Activated effector memory CD4-positive, alpha-beta T cell treated with Interleukin-2 at 50 U/mL for 16 hours (primary cell): ENCODE measurements around the gene BPIFB2.

ENCODE experiments used
- DNase-seq: peaks from one replicate; pipeline ENCODE4 v3.0.0-alpha.2; 2020

Gene BPIFB2

DNA sequence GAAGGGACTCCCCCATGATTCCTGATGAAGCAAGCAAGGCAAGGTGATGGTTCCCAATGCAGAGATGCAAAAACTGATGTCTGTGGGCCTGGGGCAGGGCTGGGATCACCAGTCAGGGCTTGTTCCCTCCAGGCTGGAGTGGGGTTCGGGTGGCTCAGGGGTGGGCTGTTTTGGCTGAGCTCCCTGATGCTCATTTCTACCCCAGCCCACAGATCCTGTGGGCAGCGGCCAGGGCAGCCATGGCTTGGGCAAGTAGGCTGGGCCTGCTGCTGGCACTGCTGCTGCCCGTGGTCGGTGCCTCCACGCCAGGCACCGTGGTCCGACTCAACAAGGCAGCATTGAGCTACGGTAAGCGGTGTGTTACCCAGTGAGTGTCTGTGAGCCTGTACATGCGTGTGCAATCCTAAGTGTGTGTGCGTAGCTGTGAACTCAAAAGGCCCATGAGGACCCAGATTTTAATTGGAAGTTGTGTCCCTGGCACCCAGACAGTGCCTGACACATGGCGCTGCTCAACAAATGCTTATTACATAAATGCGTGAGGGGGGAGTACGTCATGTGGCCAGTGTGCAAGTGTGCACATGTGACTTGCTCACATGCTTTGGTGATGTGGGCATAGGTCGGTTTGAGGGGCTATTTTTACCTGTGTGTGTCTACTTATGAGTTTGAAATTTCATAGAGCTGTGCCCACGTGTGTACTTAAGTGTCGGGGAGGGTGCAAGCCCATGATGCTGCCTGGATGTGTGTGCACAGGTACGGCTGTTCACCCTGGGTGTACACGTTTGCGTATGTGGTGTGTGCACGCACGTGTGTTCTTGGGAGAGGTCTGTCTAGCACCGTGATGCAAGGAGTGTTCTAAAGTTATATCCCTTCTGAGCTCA lies 1.1 kb downstream of the BPIFB2 start:
- no peak for DNase-seq

DNA sequence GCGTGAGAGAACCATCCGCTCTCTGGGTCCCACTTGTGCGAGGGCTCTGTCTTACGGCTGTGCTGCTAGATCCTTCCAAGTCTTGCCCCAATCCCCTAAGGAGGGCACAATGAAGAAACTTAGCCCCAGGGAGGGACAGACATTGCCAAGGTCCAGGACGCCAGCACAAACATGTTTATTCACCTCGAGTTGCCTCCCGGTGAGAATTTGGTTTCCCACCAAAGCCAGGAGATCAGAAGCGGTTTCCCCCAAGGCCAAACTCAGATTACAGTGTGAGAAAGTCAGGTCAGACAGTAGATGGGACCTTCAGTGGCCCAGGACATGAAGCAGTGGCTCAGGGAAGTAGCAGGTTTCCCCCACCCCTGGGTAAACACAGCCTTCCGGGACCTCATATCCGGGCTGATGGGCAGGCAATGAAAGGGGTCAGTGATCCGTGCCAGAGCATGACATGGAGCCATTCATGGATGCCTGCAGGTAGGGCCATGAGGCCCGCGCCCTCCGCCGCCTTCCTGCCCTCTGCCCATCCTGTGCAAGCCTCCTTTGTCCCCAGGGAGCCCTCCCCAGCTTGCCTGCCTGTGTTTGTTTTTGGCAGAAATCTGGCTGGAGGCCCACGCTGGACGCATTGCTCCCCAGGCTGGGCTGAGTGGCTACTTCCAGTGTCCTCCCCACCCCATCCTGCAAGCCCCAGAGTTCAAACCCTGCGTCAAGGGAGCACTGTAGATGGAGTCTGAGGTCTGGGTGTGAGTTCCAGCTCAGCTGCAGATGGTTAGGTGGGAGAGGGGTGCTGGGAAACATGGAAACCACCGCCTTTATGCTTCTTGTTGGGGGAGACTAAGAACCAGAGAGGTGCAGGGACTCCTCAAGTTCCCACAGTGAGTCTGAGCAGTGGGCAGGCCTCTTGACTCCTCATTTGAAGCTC lies 2.0 kb downstream of the BPIFB2 start:
- DNase-seq = no peak

DNA sequence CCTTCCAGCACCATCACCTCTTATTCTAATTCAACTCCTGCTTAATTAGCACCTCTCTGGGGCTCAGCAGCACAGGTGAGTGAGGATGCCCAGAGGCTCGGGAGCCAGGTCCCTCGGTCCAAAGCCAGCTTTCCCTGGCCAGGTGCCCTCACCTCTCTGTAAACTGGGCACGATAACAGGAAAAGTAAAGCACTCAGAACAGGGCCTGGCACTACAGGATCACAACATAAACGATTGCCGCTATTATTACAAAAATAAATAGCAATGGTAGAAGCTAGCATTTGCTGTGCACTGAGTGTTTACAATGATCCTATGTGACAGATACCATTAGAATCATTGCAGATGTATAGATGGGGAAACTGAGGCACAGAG lies 2.6 kb downstream of the BPIFB2 start:
- DNase-seq = no peak

DNA sequence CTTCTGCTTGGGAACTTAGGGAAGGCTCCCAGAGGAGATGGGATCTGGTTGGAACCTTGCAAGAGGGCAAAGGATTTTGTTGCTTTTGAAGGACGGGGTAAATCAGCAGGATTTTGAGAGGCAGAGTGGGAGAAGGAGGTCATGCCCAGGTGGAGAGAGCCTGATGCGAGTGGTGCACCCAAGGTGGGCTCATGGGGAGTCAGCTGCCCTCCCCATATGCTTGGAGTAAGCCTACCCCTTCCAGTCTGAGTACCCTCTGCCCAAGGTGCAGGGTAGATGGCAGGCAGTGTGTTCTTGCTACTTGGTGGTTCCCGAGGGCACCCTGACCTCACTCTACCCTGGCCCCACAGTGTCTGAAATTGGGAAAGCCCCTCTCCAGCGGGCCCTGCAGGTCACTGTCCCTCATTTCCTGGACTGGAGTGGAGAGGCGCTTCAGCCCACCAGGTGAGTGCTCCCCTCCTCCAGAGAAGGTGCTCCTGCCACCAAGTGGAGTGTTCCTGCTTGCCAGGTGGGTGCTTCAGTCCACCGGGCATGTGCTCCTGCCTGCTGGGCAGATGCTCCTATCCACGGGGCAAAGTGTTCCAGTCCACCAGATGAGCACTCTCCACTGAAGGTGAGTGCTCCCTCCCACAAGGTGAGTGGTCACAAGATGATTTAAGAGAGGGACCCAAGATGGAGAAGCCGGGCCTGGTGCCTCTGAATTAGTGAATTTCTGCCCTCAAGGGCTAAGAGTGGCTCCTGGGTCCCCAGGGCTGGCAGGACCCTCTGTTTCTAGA lies 3.4 kb downstream of the BPIFB2 start:
- DNase-seq = no peak

DNA sequence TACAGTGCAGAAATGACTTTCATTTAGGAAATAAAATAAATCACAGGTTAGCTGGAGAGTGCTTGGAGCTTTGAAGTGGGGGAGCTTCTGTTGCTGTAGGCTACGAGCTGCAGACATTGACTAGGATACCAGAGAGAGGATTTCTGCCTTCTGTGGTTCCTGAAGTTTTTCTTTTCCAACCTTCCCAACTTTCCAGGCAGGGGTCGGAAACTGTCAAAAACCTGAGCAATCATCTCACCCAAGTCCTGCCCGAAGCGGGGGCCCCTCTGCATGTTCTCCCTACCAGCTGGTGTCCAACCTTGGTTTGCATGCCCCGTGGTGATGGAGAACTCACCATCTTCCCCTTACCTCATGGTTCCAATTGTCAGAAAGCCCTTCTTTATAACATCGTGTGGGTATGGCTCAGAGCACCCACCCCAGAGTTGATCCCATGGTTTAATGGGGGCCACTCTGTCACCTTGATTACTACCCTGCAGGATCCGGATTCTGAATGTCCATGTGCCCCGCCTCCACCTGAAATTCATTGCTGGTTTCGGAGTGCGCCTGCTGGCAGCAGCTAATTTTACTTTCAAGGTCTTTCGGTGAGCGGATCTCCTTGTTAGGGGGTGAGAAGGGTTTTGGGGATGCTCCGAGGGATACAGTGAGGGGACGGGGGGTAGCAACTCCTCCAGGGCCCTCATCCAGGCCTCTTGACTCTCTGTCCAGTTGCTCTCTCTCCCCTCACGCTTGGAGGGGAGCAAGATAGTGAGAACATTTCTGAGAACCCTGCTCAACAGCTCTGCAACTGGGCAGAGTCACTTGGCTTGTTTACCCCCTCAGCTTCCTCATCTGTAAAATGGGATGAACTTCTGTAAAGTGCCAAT lies 5.1 kb downstream of the BPIFB2 start:
- no peak for DNase-seq

DNA sequence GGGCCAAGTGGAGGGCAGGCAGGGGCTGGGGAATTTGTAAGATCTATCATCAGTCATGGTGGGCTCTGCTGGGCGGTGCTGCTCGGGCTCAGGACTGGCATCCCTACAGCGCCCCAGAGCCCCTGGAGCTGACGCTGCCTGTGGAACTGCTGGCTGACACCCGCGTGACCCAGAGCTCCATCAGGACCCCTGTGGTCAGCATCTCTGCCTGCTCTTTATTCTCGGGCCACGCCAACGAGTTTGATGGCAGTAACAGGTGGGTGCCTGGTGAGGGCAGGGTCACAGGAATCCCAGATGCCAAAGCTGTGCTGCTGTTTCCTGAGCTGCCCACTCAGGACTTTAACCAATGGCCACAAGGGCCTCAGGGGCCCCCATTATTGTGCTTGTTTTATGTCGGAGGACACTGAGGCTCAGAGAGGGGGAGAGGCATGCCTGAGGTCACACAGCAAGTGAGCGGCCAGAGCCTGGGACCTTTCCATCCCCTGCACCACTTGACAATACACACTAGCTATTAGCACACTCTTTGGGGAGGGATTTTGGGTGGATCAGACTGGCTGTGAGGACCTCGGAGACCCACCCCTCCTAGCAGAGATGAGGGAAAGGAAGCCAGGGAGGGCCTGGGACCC lies 6.3 kb downstream of the BPIFB2 start:
- DNase-seq = no peak

DNA sequence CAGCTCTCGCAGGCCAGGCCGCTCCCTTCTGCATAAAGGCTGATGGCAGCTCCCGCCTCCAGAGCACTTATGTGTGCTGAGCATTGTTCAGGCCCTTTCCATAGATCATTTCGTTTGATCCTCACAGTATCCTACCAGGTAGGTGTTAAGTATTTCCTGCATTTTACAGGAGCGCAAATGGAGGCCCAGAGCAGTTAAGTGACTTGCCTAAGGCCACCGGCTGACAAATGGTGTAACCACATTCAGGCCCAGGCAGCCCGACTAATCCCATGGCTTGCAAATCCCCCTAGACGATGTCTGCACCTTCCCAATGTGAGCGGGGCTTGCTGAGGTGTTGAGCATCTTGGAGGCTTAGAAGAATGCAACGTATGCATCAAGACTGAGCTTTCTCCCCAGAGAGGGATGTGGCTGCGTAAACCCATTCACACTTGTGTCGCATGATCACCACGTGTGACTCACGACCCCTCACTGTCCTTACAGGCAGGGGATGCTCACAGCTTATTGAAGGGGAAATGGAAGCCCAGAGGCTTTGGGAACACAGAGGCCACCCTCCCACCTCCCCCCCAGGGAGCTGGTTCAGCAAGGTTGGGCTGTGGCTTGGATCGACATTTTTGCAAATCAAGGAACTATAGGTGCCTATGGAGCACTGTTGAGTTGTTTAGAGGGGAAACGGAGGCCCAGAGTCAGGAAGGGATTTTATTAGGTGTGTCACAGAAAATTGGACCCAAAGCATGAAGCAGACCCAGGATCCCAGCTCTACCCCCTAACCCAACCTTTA lies 7.0 kb downstream of the BPIFB2 start:
- no peak for DNase-seq

DNA sequence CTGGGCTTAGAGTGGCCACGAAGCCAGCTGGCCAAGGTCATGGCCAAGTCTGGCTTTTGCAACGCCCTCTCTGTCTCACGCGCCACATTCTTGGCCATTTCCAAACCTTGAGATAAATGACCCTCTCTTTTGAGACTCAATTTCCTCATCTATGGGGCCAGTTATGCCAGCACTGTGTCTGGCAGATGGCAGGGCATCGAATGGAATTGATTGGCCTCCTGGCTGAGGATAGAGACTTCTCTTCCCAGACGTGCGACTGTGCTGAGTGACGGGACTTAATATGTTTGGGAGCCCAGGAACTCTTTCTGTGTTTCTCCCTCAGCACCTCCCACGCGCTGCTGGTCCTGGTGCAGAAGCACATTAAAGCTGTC lies 7.6 kb downstream of the BPIFB2 start:
- DNase-seq = no peak

DNA sequence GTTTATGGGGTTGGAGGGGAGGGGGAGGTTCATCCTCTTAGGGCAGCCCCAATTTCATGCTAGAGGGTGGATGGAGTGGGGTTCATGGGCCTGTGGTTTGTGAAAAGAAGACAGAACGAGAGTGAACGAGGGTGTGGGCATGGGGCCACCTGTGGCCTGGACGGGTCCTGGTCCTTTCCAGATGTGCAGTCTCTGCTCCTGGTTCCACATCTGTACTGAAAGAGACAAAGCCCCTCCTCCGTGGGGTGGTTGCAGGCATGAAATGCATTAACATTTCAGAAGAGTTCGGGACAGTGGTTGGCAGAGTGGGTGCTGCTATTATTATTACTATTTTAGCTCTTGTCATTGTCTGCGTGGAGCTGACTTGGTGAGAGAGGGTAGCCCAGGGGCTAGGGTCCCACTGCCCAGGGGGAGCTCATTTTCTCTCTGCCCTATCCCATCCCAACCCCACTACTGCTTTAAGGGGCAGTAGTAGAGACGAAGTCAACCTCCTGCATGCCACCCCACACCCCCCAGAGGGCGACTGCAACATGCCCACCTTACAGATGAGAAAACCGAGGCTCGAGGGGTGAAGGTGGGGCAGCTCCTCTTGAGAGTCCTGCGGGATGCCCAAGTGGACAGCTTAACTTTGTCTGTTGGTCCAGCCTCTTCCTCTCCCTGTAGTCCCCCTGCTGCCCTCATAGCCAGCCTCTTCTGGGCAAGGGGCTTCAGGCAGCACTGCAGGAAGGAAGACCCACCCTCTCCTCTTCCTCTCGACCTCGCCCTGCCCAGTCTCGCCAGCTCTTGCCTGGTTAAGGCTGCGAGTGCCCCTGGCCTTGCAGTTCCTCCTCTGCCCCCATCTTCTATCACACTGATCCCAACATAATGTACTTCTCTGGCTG lies 8.4 kb downstream of the BPIFB2 start:
- DNase-seq = no peak

DNA sequence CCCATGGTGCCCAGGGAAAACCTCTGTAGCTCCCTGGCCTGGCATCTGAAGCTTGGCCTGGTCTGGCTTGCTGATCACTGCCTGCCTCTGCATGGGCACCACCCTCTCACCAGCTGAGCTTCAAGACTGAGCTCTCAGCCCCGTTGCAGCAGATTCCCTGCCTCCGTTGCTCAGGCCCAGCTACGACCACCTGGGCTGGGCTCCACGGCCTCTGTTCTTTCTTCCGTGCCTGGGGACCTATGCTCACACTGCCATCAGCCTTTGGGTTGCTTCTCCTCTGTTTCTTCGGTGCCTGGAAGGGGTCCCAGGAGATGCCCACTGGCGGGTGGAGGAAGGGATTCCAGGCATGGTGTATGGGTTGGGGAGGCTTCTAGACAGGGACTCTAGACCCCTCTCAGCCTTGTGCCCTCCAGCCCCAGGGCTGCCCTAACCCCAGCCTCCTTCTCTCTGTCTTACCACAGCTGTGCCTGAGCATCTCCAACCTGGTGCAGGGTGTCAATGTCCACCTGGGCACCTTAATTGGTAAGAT lies 9.1 kb downstream of the BPIFB2 start:
- no peak for DNase-seq

DNA sequence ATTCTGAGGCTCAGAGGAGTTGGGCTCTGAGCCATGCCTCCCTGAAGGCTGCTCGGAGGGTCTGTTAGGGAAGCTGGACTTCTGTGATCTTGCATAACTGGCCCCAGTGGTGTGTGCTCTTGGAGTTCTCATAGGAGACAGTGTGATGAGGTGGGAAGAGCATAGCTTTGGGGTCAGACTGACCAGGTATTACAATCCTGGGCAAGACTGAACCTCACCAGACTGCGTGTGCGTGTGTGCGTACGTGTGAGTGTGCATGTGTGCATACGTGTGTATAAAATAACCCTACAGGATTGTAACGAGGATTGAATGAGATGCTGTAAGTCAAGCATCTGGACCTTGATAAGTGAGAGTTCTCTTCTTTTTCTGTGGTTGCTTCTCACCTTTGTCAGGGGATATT lies 10.0 kb downstream of the BPIFB2 start:
- no peak for DNase-seq

DNA sequence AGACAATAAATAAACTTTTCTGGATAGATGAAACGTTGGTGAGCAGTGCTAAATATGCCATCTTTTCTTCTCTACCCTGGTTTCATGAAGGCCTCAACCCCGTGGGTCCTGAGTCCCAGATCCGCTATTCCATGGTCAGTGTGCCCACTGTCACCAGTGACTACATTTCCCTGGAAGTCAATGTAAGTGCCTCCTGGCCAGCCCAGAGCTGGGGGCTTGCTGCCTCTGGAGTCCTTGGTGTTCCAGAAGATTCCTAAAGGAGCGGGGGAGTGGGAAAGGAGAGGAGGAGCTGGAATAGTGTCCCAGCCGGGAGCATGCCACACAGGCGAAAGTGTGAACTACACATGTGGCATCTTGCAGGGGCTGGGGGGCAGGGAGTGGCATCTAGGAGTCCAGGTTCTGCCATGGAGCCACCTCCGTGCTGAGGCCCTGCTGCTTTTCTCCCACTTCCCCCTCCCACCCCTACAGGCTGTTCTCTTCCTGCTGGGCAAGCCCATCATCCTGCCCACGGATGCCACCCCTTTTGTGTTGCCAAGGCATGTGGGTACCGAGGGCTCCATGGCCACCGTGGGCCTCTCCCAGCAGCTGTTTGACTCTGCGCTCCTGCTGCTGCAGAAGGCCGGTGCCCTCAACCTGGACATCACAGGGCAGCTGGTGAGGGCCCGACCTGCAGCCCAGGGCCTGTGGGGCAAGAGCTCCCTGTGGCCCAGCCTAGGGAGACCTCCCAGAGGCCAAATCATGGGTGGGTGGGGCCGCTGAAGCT lies 10.8 kb downstream of the BPIFB2 start:
- DNase-seq = no peak

DNA sequence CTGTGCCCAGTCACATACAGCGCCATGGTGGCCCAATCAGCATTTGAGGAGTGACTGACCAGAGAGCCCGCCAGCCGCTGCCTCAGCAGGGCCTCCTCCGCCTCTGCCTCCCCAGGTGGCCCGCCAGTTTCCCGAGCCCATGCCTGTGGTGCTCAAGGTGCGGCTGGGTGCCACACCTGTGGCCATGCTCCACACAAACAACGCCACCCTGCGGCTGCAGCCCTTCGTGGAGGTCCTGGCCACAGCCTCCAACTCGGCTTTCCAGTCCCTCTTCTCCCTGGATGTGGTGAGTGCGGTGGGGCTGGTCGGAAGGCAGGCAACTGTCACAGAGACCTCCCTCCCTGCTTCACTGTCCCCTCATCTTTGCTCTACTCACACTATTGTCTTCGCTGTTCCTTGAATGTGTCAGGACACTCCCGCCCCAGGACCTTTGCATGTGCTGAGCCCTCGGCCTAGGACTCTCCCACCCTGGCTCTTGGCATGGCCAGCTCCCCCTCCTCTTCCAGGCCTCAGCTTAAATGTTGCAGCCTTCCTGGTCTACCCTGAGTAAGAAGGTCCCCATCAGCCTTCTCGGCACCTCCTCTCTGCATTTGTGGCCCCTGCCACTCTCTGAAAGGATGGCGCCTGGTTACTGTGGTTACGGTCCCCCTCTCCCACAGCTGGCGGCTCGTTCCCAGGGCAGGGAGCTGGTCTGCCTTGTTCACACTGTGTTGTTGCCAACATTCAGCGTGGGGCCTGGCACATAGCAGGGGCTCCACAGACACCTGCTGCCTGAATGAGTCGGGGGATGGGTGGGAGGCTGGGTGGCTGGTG lies 12.2 kb downstream of the BPIFB2 start:
- DNase-seq = no peak

DNA sequence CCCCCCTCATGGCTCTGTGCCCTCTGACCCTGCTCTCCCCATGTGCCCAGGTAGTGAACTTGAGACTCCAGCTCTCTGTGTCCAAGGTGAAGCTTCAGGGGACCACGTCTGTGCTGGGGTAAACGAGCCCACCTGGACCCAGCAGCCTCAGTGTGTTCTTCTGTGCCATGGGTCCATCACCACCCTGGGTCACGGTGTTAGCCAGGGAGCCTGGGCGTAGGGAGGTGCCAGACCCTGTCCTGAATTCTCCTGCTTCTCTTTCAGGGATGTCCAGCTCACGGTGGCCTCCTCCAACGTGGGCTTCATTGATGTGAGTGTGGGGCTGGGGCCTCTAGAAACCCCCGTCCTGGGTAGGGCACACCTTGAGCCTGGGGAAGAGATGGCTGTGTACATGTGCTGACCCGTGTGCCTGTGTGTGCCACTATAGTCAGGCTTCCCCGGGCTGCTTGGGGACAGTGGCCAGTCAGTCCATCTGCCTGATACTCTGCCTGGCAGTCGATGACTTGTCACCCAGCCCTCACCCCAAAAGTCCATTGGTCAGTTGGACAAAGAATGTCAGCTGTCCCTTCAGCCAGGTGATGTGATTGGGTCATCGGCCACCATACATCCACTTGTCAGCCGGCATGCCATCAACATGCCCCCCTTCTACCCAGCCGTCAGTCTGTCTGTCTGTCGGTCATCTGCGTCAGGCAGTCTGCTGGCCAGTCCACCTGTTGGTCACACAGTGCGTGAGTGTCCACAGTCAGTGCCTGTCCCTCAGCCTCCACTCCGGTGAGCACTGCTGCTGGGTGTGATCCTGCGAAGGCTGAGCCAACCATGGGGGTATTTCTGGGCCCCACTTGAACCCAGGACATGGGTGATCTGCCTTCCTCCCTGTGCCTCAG lies 13.0 kb downstream of the BPIFB2 start:
- no peak for DNase-seq

DNA sequence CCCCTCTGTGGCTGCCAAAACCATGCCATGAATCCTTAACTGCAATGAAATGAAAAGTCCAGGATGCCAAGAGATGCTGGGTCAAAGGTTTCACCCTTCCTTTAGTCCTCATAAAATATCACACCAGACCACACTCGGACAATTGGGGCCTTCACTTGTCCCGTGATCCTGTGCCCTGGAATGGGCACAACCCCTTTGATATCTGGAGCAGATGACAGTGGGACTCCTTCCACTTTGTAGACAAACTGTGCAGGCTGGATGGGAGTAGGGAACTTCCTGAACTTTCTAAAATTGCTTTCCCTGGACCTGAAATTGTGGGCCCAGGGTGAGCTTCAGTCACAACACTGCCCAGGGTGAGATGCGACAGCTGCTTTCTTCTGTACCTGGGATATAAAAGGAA lies 14.4 kb downstream of the BPIFB2 start:
- DNase-seq = no peak

DNA sequence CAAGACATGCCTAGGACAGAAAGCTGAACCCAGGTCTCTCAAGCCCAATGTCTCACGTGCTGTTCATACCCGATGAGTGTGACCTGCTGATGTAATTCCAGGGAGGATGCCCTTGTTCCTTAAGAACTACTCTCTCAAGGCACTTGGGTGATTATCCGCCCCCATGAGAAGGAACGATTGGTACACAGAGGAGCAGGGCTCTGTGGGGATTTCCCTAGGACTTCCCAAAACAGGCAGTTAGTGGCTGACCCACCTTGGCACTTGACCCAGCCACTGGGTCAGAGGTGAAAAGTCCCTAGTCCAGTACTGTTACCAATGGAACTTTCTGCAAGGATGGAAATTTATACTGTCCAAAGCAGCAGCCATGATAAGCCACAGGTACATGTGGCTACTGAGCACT lies 14.8 kb downstream of the BPIFB2 start:
- DNase-seq = no peak
